Mesendoderm (in vitro differentiated cells): ENCODE results near the gene COPS8.

Source experiments
- DNase-seq: peaks from one replicate; pipeline ENCODE4 v3.0.0; 2013
- H2AK5ac ChIP-seq: 2 replicates; pipeline ENCODE4 v1.6.1; 2013; ENCODE audit warnings: low read length, inconsistent platforms
- H2BK120ac ChIP-seq: 2 replicates; pipeline ENCODE4 v1.6.1; 2013; ENCODE audit warnings: low read depth, mild to moderate bottlenecking, low read length, moderate library complexity, mixed read lengths
- H2BK15ac ChIP-seq: replicated peaks from 2 replicates; pipeline ENCODE4 v1.6.1; 2013; ENCODE audit warnings: low read depth, mild to moderate bottlenecking, moderate library complexity
- H2BK5ac ChIP-seq: 2 replicates; pipeline ENCODE4 v1.6.1; 2013; ENCODE audit warnings: low read length, inconsistent platforms
- H3K18ac ChIP-seq: 2 replicates; pipeline ENCODE4 v1.6.1; 2013; ENCODE audit warnings: mild to moderate bottlenecking, low read length, mixed read lengths
- H3K23ac ChIP-seq: one replicate; pipeline ENCODE4 v1.6.1; 2013; ENCODE audit warnings: low read length
- H3K27ac ChIP-seq: 2 replicates; pipeline ENCODE4 v1.5.1; 2013; ENCODE audit warnings: low read depth, mild to moderate bottlenecking, inconsistent platforms, low read length, moderate library complexity
- H3K27me3 ChIP-seq: 2 replicates; pipeline ENCODE4 v1.6.1; 2013; ENCODE audit warnings: low read length, control low read depth, mild to moderate bottlenecking, inconsistent platforms; ENCODE audit not compliant: insufficient read depth, poor library complexity
- H3K36me3 ChIP-seq: 2 replicates; pipeline ENCODE4 v1.6.1; 2013; ENCODE audit warnings: low read length, inconsistent platforms; ENCODE audit not compliant: control insufficient read depth, insufficient read depth
- H3K4ac ChIP-seq: one replicate; pipeline ENCODE4 v1.6.1; 2013; ENCODE audit warnings: low read depth, mild to moderate bottlenecking, low read length, moderate library complexity
- H3K4me1 ChIP-seq: 2 replicates; pipeline ENCODE4 v1.6.1; 2013; ENCODE audit warnings: low read depth, low read length, inconsistent platforms; ENCODE audit not compliant: control insufficient read depth
- H3K4me2 ChIP-seq: 2 replicates; pipeline ENCODE4 v1.6.1; 2013; ENCODE audit warnings: low read length
- H3K4me3 ChIP-seq: 2 replicates; pipeline ENCODE4 v1.5.1; 2013; ENCODE audit warnings: mild to moderate bottlenecking, low read length
- H3K56ac ChIP-seq: one replicate; pipeline ENCODE4 v1.6.1; 2013; ENCODE audit warnings: low read length
- H3K79me1 ChIP-seq: 2 replicates; pipeline ENCODE4 v1.6.1; 2013; ENCODE audit warnings: low read length, inconsistent platforms
- H3K79me2 ChIP-seq: 2 replicates; pipeline ENCODE4 v1.6.1; 2013; ENCODE audit warnings: mild to moderate bottlenecking, low read length; ENCODE audit not compliant: control insufficient read depth, insufficient read depth
- H3K9ac ChIP-seq: 2 replicates; pipeline ENCODE4 v1.6.1; 2013; ENCODE audit warnings: low read length, inconsistent platforms
- H4K5ac ChIP-seq: one replicate; pipeline ENCODE4 v1.6.1; 2013; ENCODE audit warnings: low read length
- H4K8ac ChIP-seq: one replicate; pipeline ENCODE4 v1.6.1; 2013; ENCODE audit warnings: low read depth, mild to moderate bottlenecking, control low read depth, low read length, moderate library complexity
- WGBS: extraction: QIAGEN DNeasy Blood & Tissue Kit; methylation state at CpG from one replicate; pipeline ENCODE4 v1.1.7; 2013; ENCODE audit warnings: low lambda C conversion rate, missing lambda C conversion rate; ENCODE audit not compliant: insufficient coverage; ENCODE audit errors: extremely low coverage; 5-methylcytosine and 5-hydroxymethylcytosine counted together

COPS8 gene

GRCh38 chr2:237091779-237092436, 6.2 kb downstream of the COPS8 start:
- no peak overlapping the region for H2BK120ac ChIP-seq
- no peak overlapping the region for H4K5ac ChIP-seq
- no peaks in the 10 kb centered on the region for H3K4me1 ChIP-seq
- H3K36me3 ChIP-seq = no peaks in the 10 kb centered on the region
- H2BK15ac ChIP-seq = no peak overlapping the region
- WGBS = no CpG with 5 or more reads among the region's 7 CpGs
- H3K56ac ChIP-seq = no peak overlapping the region
- DNase-seq = no peak
- H3K79me1 ChIP-seq = peaks cover 11% of the 10 kb centered on the region
- H3K23ac ChIP-seq = no peak overlapping the region
- H3K9ac ChIP-seq = no peak overlapping the region
- no peak overlapping the region for H3K4ac ChIP-seq
- H2BK5ac ChIP-seq = no peak overlapping the region
- H3K4me2 ChIP-seq = no peak overlapping the region
- no peak overlapping the region for H3K27ac ChIP-seq
- H4K8ac ChIP-seq = no peak overlapping the region
- no peak overlapping the region for H3K4me3 ChIP-seq
- H2AK5ac ChIP-seq = no peak overlapping the region
- no peak overlapping the region for H3K18ac ChIP-seq
- H3K79me2 ChIP-seq = peaks cover 3% of the 10 kb centered on the region
- H3K27me3 ChIP-seq = no peaks in the 10 kb centered on the region

- Histone ChIP-seq H4K5ac (no peak overlapping the region), H3K79me1 (peaks cover 10% of the 10 kb centered on the region), H2BK15ac (no peak overlapping the region), H3K79me2 (peaks cover 2% of the 10 kb centered on the region), H2AK5ac (no peak overlapping the region), H3K4me2 (no peak overlapping the region), H3K9ac (no peak overlapping the region), H2BK5ac (no peak overlapping the region), H3K27ac (no peak overlapping the region), H4K8ac (no peak overlapping the region), H3K56ac (no peak overlapping the region), H3K36me3 (no peaks in the 10 kb centered on the region), H2BK120ac (no peak overlapping the region), H3K18ac (no peak overlapping the region), H3K4me1 (no peaks in the 10 kb centered on the region), H3K4ac (no peak overlapping the region), H3K4me3 (no peak overlapping the region), H3K23ac (no peak overlapping the region), H3K27me3 (no peaks in the 10 kb centered on the region)
- WGBS = no CpG with 5 or more reads among the region's 5 CpGs
- no peak for DNase-seq
Observed at GRCh38 chr2:237092506-237092905, 6.8 kb downstream of the COPS8 start.

GRCh38 chr2:237092920-237093781, 7.5 kb downstream of the COPS8 start:
- Histone ChIP-seq H3K27me3 (no peaks in the 10 kb centered on the region), H3K27ac (no peak overlapping the region), H3K4me3 (no peak overlapping the region), H2BK120ac (no peak overlapping the region), H3K18ac (no peak overlapping the region), H3K23ac (no peak overlapping the region), H3K4ac (no peak overlapping the region), H2AK5ac (no peak overlapping the region), H3K4me1 (no peaks in the 10 kb centered on the region), H2BK5ac (no peak overlapping the region), H2BK15ac (no peak overlapping the region), H3K79me2 (no peaks in the 10 kb centered on the region), H3K79me1 (peaks cover 8% of the 10 kb centered on the region), H3K9ac (no peak overlapping the region), H3K4me2 (no peak overlapping the region), H3K56ac (no peak overlapping the region), H4K5ac (no peak overlapping the region), H3K36me3 (no peaks in the 10 kb centered on the region), H4K8ac (no peak overlapping the region)
- DNase-seq = no peak
- no CpG with 5 or more reads among the region's 9 CpGs for WGBS

GRCh38 chr2:237096201-237096600, 10.5 kb downstream of the COPS8 start:
- Histone ChIP-seq H4K8ac (no peak overlapping the region), H3K79me1 (peaks cover 8% of the 10 kb centered on the region), H2AK5ac (no peak overlapping the region), H3K56ac (no peak overlapping the region), H3K4me1 (no peaks in the 10 kb centered on the region), H2BK5ac (no peak overlapping the region), H2BK120ac (no peak overlapping the region), H3K23ac (no peak overlapping the region), H2BK15ac (no peak overlapping the region), H3K9ac (no peak overlapping the region), H3K79me2 (no peaks in the 10 kb centered on the region), H3K27ac (no peak overlapping the region), H3K4me2 (no peak overlapping the region), H4K5ac (no peak overlapping the region), H3K36me3 (peaks cover 2% of the 10 kb centered on the region), H3K4me3 (no peak overlapping the region), H3K18ac (no peak overlapping the region), H3K27me3 (no peaks in the 10 kb centered on the region), H3K4ac (no peak overlapping the region)
- no CpG with 5 or more reads among the region's 4 CpGs for WGBS
- no peak for DNase-seq

GRCh38 chr2:237096911-237097310, 11.2 kb downstream of the COPS8 start:
- no peaks in the 10 kb centered on the region for H3K27me3 ChIP-seq
- no peak overlapping the region for H3K27ac ChIP-seq
- H3K9ac ChIP-seq = no peak overlapping the region
- H2BK5ac ChIP-seq = no peak overlapping the region
- H2BK120ac ChIP-seq = no peak overlapping the region
- WGBS = no CpG with 5 or more reads among the region's 4 CpGs
- no peaks in the 10 kb centered on the region for H3K4me1 ChIP-seq
- H2BK15ac ChIP-seq = no peak overlapping the region
- no peak overlapping the region for H2AK5ac ChIP-seq
- H4K8ac ChIP-seq = no peak overlapping the region
- no peak overlapping the region for H3K23ac ChIP-seq
- H3K4ac ChIP-seq = no peak overlapping the region
- no peaks in the 10 kb centered on the region for H3K79me2 ChIP-seq
- H3K4me2 ChIP-seq = no peak overlapping the region
- peaks cover 5% of the 10 kb centered on the region for H3K79me1 ChIP-seq
- H4K5ac ChIP-seq = no peak overlapping the region
- peaks cover 2% of the 10 kb centered on the region for H3K36me3 ChIP-seq
- no peak for DNase-seq
- no peak overlapping the region for H3K4me3 ChIP-seq
- no peak overlapping the region for H3K18ac ChIP-seq
- H3K56ac ChIP-seq = no peak overlapping the region
